ENCODE results near the gene SRSF7.

DNA sequence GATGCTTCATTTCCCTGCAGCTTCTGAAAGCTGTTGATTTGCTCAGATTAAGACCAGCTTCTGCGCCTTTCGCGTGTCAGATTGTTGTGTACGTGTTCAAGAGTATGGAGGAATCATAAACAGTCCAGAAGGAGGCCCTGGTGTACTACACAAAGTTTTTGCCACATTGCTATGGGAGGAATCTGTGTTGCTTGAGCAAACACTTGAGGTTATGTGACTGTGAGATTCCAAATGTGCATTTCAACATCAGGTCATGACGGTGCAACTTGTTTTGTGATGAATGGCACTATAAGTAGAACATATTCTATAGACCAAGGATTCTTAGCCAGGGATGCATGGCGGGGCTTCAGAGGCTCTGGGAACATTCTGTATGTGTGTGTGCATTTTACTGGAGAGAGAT, 35.0 kb downstream of the SRSF7 start:
- TF ChIP-seq, protein P1, sequence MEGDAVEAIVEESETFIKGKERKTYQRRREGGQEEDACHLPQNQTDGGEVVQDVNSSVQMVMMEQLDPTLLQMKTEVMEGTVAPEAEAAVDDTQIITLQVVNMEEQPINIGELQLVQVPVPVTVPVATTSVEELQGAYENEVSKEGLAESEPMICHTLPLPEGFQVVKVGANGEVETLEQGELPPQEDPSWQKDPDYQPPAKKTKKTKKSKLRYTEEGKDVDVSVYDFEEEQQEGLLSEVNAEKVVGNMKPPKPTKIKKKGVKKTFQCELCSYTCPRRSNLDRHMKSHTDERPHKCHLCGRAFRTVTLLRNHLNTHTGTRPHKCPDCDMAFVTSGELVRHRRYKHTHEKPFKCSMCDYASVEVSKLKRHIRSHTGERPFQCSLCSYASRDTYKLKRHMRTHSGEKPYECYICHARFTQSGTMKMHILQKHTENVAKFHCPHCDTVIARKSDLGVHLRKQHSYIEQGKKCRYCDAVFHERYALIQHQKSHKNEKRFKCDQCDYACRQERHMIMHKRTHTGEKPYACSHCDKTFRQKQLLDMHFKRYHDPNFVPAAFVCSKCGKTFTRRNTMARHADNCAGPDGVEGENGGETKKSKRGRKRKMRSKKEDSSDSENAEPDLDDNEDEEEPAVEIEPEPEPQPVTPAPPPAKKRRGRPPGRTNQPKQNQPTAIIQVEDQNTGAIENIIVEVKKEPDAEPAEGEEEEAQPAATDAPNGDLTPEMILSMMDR (IDR thresholded peaks at IDR 0.05) = no peak
- TF ChIP-seq POLR2A (IDR thresholded peaks at IDR 0.05) = no peak
